Activated CD4-positive, alpha-beta T cell treated with anti-CD3 and anti-CD28 coated beads, Interleukin-2, amount 10 ng/mL, durations not matched to agents 7 days and 5 days (primary cell): ENCODE results near the gene BCL11B. TPM values are rescaled to one million over a fixed set of nuclear protein-coding genes. Genes with fewer than 3 reads are reported as not detected.

Experiments used
- CTCF ChIA-PET: fragments of 350-600 bp; sonication (Branson Sonifier 250); formaldehyde crosslinking; loops from one replicate; lab custom pipeline; 2021; ENCODE audit warnings: antibody characterized with exemption; lab: Charles Lee
- POLR2A ChIA-PET: fragments of 350-600 bp; sonication (Branson Sonifier 250); formaldehyde crosslinking; loops from one replicate; lab custom pipeline; 2021; ENCODE audit warnings: antibody characterized with exemption; lab: Charles Lee
- DNase-seq: peaks from one replicate; pipeline ENCODE4 v3.0.0-alpha.2; 2020
- H3K27ac Mint-ChIP-seq: one replicate; pipeline ENCODE4 v1.8.0; 2021; ENCODE audit warnings: mild to moderate bottlenecking, moderate library complexity, mixed read lengths
- H3K27me3 Mint-ChIP-seq: one replicate; pipeline ENCODE4 v1.8.0; 2021; ENCODE audit warnings: mixed read lengths
- H3K36me3 Mint-ChIP-seq: one replicate; pipeline ENCODE4 v1.8.0; 2021; ENCODE audit warnings: low read depth, mixed read lengths
- H3K4me1 Mint-ChIP-seq: one replicate; pipeline ENCODE4 v1.8.0; 2021; ENCODE audit warnings: mixed read lengths
- H3K4me3 Mint-ChIP-seq: one replicate; pipeline ENCODE4 v1.8.0; 2021; ENCODE audit warnings: mild to moderate bottlenecking, moderate library complexity, mixed read lengths
- H3K9me3 Mint-ChIP-seq: one replicate; pipeline ENCODE4 v1.8.0; 2021; ENCODE audit warnings: mixed read lengths
- total RNA-seq, 2 experiments: library from RNA; stranded (reverse); gene quantifications; one replicate each; pipeline ENCODE4 v1.2.3, GENCODE V29; 2021

The BCL11B gene
- total RNA-seq, 2 experiments from 2014 or later = 115 to 116 TPM

- Mint-ChIP-seq H3K4me1 (peaks cover 92% of the 10 kb centered on the region), H3K27me3 (no peaks in the 10 kb centered on the region), H3K9me3 (no peaks in the 10 kb centered on the region), H3K36me3 (peaks cover 91% of the 10 kb centered on the region), H3K4me3 (peak overlapping the region; percentile 87), H3K27ac (peak overlapping the region; percentile 99)
- ChIA-PET POLR2A (no interaction called here), CTCF (interaction anchor here (0.6 to 4.1 kb wide), 8 partner anchors 10 to 1590 kb away, joined by 3 to 27 read pairs (median 4); no protein-coding TSS in a partner anchor)
- DNase-seq = no peak
Measured at GRCh38 chr14:99255621-99256482, 16.1 kb downstream of the BCL11B start.

GRCh38 chr14:99254328-99255009, 17.5 kb downstream of the BCL11B start:
- peaks cover 94% of the 10 kb centered on the region for H3K4me1 Mint-ChIP-seq
- no peak for DNase-seq
- H3K36me3 Mint-ChIP-seq = peaks cover 89% of the 10 kb centered on the region

GRCh38 chr14:99253890-99254289, 18.1 kb downstream of the BCL11B start:
- Mint-ChIP-seq H3K4me1 (peaks cover 94% of the 10 kb centered on the region), H3K36me3 (peaks cover 89% of the 10 kb centered on the region), H3K4me3 (peak overlapping the region; percentile 74), H3K9me3 (no peaks in the 10 kb centered on the region), H3K27me3 (no peaks in the 10 kb centered on the region), H3K27ac (peak overlapping the region; percentile 94)
- CTCF ChIA-PET = interaction anchor here (0.6 to 4.1 kb wide), 10 partner anchors 9 to 405 kb away, joined by 3 to 27 read pairs (median 3); partner anchors contain the start of gene BCL11B
- no peak for DNase-seq
- POLR2A ChIA-PET = no interaction called here

More at GRCh38 chr14:99254328-99255009, 17.5 kb downstream of the BCL11B start:
- CTCF ChIA-PET = interaction anchor here (0.7 to 4.1 kb wide), 8 partner anchors 8 to 65 kb away, joined by 3 to 27 read pairs (median 4); partner anchors contain the start of gene BCL11B
- Mint-ChIP-seq H3K27me3 (no peaks in the 10 kb centered on the region), H3K9me3 (no peaks in the 10 kb centered on the region), H3K4me3 (peak overlapping the region; percentile 87), H3K27ac (peak overlapping the region; percentile 99)
- POLR2A ChIA-PET = no interaction called here

- peak overlapping the region; percentile 74 for H3K4me3 Mint-ChIP-seq
- ChIA-PET POLR2A (interaction anchor here (0.6 kb wide), 1 partner anchor 23 kb away, joined by 3 read pairs; no protein-coding TSS in a partner anchor), CTCF (interaction anchor here (0.6 to 4.1 kb wide), 9 partner anchors 9 to 404 kb away, joined by 3 to 27 read pairs (median 3); no protein-coding TSS in a partner anchor)
- H3K4me1 Mint-ChIP-seq = peaks cover 94% of the 10 kb centered on the region
- H3K36me3 Mint-ChIP-seq = peaks cover 89% of the 10 kb centered on the region
- H3K9me3 Mint-ChIP-seq = no peaks in the 10 kb centered on the region
- DNase-seq = peak; percentile 68
- H3K27ac Mint-ChIP-seq = peak overlapping the region; percentile 94
- H3K27me3 Mint-ChIP-seq = no peaks in the 10 kb centered on the region
Measured at GRCh38 chr14:99252940-99253868, 18.8 kb downstream of the BCL11B start.

DNA sequence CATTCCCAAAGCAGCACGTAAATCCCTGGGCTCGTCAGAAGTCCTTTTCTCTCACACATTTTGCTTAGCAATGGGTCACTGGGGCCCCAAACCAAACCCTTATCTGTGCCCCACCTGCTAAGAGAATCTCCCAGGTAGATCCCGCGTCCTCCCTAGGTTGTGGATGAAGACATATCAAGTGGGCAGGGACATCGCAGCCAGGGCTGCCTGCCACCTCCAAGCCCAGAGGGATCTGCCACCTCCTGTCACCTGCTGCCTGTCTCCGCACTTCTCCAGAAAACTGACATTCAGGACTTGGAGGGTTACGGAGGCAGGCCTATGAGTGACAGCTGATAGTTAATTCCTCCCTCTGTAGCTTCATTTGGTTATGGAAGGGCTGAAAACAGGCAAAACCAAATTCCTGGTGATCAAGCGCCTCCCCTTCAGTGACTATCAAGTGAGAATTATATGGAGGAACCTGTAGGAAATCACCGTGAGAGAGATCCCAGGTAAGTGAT, 19.5 kb downstream of the BCL11B start:
- no peak for DNase-seq
- Mint-ChIP-seq H3K4me1 (peaks cover 94% of the 10 kb centered on the region), H3K27me3 (no peaks in the 10 kb centered on the region), H3K27ac (peak overlapping the region; percentile 94), H3K9me3 (no peaks in the 10 kb centered on the region), H3K36me3 (peaks cover 89% of the 10 kb centered on the region), H3K4me3 (peak overlapping the region; percentile 74)
- ChIA-PET POLR2A (interaction anchor here (0.6 kb wide), 1 partner anchor 11 kb away, joined by 4 read pairs; no protein-coding TSS in a partner anchor), CTCF (interaction anchor here (1.0 to 4.1 kb wide), 4 partner anchors 10 to 28 kb away, joined by 3 to 27 read pairs (median 12); no protein-coding TSS in a partner anchor)

DNA sequence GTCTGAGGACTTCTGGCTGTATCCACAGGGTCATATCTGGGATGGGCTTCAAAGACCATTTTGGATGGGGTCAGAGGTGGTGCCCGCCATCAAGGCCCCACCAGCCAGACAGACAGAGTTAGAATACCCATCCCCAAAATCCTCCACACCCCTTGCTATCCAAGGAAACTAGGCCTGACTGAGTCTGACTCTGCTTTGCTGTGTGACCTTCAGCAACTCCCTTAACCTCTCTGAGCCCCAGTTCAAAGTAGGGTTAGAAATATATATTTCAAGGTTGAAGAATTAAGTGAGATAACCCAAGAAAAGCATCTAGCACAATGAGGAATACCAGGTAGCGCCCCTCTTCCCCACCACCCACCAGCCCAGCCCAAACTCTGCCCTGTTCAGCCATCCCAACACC, 20.3 kb downstream of the BCL11B start:
- Mint-ChIP-seq H3K27ac (peak overlapping the region; percentile 94), H3K27me3 (no peaks in the 10 kb centered on the region), H3K9me3 (no peaks in the 10 kb centered on the region), H3K4me1 (peaks cover 94% of the 10 kb centered on the region), H3K36me3 (peaks cover 89% of the 10 kb centered on the region), H3K4me3 (peak overlapping the region; percentile 77)
- ChIA-PET CTCF (interaction anchor here (1.7 to 4.8 kb wide), 3 partner anchors 10 to 16 kb away, joined by 8 to 27 read pairs (median 26); no protein-coding TSS in a partner anchor), POLR2A (no interaction called here)
- no peak for DNase-seq

DNA sequence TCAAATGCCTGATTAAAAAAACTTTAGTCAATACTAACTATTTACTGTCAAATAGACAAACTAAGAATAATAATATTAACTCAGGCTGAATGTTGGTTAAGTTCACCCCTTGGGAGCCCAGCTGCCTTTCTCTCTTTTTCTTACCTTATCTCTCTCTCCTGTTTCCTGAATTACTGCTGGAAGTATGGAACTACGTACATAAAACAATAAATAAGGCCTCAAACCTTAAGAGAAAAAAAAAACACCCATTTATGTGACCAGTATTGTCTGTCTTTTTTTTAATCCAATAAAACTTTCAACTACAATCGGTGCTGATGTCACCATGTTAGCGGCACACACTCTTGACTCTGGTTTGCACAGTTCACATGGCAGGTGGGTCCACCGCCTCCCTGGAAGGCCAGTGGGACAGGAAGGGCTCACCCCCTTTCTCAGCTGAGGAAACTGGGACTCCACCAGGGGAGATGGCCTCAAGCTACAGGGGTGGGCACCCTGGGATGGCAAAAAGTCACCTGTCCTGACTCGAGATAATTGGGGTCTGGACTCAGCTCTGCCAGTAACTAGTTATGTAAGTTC, 21.3 kb downstream of the BCL11B start:
- peaks cover 81% of the 10 kb centered on the region for H3K36me3 Mint-ChIP-seq

GRCh38 chr14:99249389-99249788, 22.6 kb downstream of the BCL11B start:
- peaks cover 79% of the 10 kb centered on the region for H3K36me3 Mint-ChIP-seq
- DNase-seq = no peak
- H3K9me3 Mint-ChIP-seq = no peaks in the 10 kb centered on the region
- POLR2A ChIA-PET = interaction anchor here (1.4 kb wide), 1 partner anchor 12 kb away, joined by 4 read pairs; no protein-coding TSS in a partner anchor
- CTCF ChIA-PET = interaction anchor here (0.6 to 4.8 kb wide), 7 partner anchors 13 to 1109 kb away, joined by 3 to 26 read pairs (median 4); partner anchors contain the start of gene BCL11B
- peak overlapping the region; percentile 94 for H3K27ac Mint-ChIP-seq
- no peaks in the 10 kb centered on the region for H3K27me3 Mint-ChIP-seq
- H3K4me3 Mint-ChIP-seq = peak overlapping the region; percentile 82
- peaks cover 86% of the 10 kb centered on the region for H3K4me1 Mint-ChIP-seq

More for the DNA sequence above, 21.3 kb downstream of the BCL11B start:
- Mint-ChIP-seq H3K9me3 (no peaks in the 10 kb centered on the region), H3K4me3 (peak overlapping the region; percentile 77), H3K27ac (peak overlapping the region; percentile 94), H3K27me3 (no peaks in the 10 kb centered on the region), H3K4me1 (peaks cover 87% of the 10 kb centered on the region)
- ChIA-PET POLR2A (no interaction called here), CTCF (interaction anchor here (0.7 to 4.8 kb wide), 7 partner anchors 9 to 1110 kb away, joined by 3 to 26 read pairs (median 4); partner anchors contain the start of gene BCL11B)
- DNase-seq = no peak

- H3K4me3 Mint-ChIP-seq = peak overlapping the region; percentile 82
- H3K9me3 Mint-ChIP-seq = no peaks in the 10 kb centered on the region
- peak overlapping the region; percentile 94 for H3K27ac Mint-ChIP-seq
- no peaks in the 10 kb centered on the region for H3K27me3 Mint-ChIP-seq
- peaks cover 79% of the 10 kb centered on the region for H3K36me3 Mint-ChIP-seq
- CTCF ChIA-PET = interaction anchor here (0.7 to 4.8 kb wide), 8 partner anchors 14 to 1108 kb away, joined by 3 to 26 read pairs (median 4); no protein-coding TSS in a partner anchor
- H3K4me1 Mint-ChIP-seq = peaks cover 86% of the 10 kb centered on the region
- no peak for DNase-seq
- POLR2A ChIA-PET = interaction anchor here (1.4 kb wide), 1 partner anchor 12 kb away, joined by 4 read pairs; no protein-coding TSS in a partner anchor
Measured at GRCh38 chr14:99248761-99249171, 23.2 kb downstream of the BCL11B start.

DNA sequence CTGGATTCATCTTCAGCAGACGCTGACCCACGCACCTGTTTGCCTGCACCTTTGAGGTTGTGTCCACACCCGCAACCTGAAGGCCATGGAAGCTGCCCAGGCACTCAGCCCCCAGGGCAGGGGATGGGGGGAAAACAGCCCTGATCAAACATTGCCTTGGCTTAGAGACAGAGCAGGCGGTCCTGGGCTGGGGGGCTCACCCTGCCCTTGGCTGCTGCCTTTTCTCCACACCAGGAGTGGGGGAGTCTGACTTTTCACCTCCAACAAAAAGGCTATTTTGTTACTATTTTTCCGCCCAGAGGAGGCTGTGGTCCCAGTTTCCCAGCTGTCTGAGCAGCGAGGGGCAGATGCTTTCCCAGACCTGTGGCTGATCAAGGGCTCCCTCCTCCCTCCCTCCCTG, 24.2 kb downstream of the BCL11B start:
- H3K27ac Mint-ChIP-seq = peak overlapping the region; percentile 94
- peaks cover 76% of the 10 kb centered on the region for H3K36me3 Mint-ChIP-seq
- peak overlapping the region; percentile 82 for H3K4me3 Mint-ChIP-seq
- ChIA-PET CTCF (interaction anchor here (0.7 to 4.8 kb wide), 8 partner anchors 10 to 30 kb away, joined by 3 to 26 read pairs (median 6); no protein-coding TSS in a partner anchor), POLR2A (interaction anchor here (0.6 to 1.4 kb wide), 2 partner anchors 13 to 50 kb away, joined by 3 to 4 read pairs; no protein-coding TSS in a partner anchor)
- no peaks in the 10 kb centered on the region for H3K9me3 Mint-ChIP-seq
- no peak for DNase-seq
- H3K4me1 Mint-ChIP-seq = peaks cover 86% of the 10 kb centered on the region
- H3K27me3 Mint-ChIP-seq = no peaks in the 10 kb centered on the region
